Activated CD4-positive, alpha-beta T cell treated with anti-CD3 and anti-CD28 coated beads for 24 hours (primary cell): Measurements from ENCODE around the gene RFX7.

Source experiments
- DNase-seq, 2 donors: peaks; one replicate each; pipeline ENCODE4 v3.0.0-alpha.2; 2020; ENCODE audit warnings: low read depth in 2 of 2

RFX7 gene

GRCh38 chr15:56045068-56045748, 198.5 kb downstream of the RFX7 start:
- DNase-seq = no peak

GRCh38 chr15:56042982-56043980, 200.4 kb downstream of the RFX7 start:
- DNase-seq = peak in 1 of 2 donors; percentile 3

GRCh38 chr15:56042498-56042897, 201.2 kb downstream of the RFX7 start:
- no peak for DNase-seq

GRCh38 chr15:56042031-56042430, 201.6 kb downstream of the RFX7 start:
- no peak for DNase-seq

- no peak for DNase-seq
Measured at GRCh38 chr15:56040081-56041035, 203.3 kb downstream of the RFX7 start.

GRCh38 chr15:56038707-56039106, 205.0 kb downstream of the RFX7 start:
- DNase-seq = no peak

- no peak for DNase-seq
Measured at GRCh38 chr15:56038015-56038414, 205.7 kb downstream of the RFX7 start.
